ENCODE results near the gene RFX5.

RFX5 gene

GRCh38 chr1:151369302-151369610 is 22.2 kb upstream of the RFX5 start:
- H3K4me3 ChIP-seq (ENCODE audit: low read depth, low read length), result no peak overlapping the region
- no peak for TF ChIP-seq CTCF (IDR thresholded peaks at IDR 0.05; ENCODE audit: low read depth, low read length, missing control alignments)
- DNase-seq (ENCODE audit: low read depth), result no peak

GRCh38 chr1:151368393-151369301 is 21.6 kb upstream of the RFX5 start:
- DNase-seq (ENCODE audit: low read depth), result no peak
- TF ChIP-seq CTCF (IDR thresholded peaks at IDR 0.05; ENCODE audit: low read depth, low read length, missing control alignments), result no peak
- H3K4me3 ChIP-seq (ENCODE audit: low read depth, low read length), result no peak overlapping the region

- DNase-seq (ENCODE audit: low read depth), result no peak
- TF ChIP-seq CTCF (IDR thresholded peaks at IDR 0.05; ENCODE audit: low read depth, low read length, missing control alignments), result no peak
- no peak overlapping the region for H3K4me3 ChIP-seq (ENCODE audit: low read depth, low read length)
Observed at GRCh38 chr1:151367658-151368392, 20.8 kb upstream of the RFX5 start.

GRCh38 chr1:151364996-151365395 is 17.9 kb upstream of the RFX5 start:
- peak; percentile 17 for TF ChIP-seq CTCF (IDR thresholded peaks at IDR 0.05; ENCODE audit: low read depth, low read length, missing control alignments)
- no peak for DNase-seq (ENCODE audit: low read depth)
- H3K4me3 ChIP-seq (ENCODE audit: low read depth, low read length), result no peak overlapping the region

- H3K4me3 ChIP-seq (ENCODE audit: low read depth, low read length), result no peak overlapping the region
Observed at GRCh38 chr1:151362308-151363155, 15.5 kb upstream of the RFX5 start.

More at GRCh38 chr1:151362308-151363155, 15.5 kb upstream of the RFX5 start:
- no peak for TF ChIP-seq CTCF (IDR thresholded peaks at IDR 0.05; ENCODE audit: low read depth, low read length, missing control alignments)
- DNase-seq (ENCODE audit: low read depth), result no peak
